ENCODE results near the gene S100A13.
"Not testable (repeated sequence)": the region's sequence is repeated elsewhere in the genome, so short reads cannot be mapped to it uniquely, and the experiment has no call there.

Gene S100A13

GRCh38 chr1:153626904-153627714, at the start of gene S100A13:
S100A13 (minus strand) TSS chr1:153627505; CDS start chr1:153626472, 1,033 bp downstream.
- DNase-seq, result peak; percentile 94

GRCh38 chr1:153673511-153673910, 46.2 kb upstream of the S100A13 start:
- DNase-seq, result no peak

- peak; percentile 50 for DNase-seq
Measured at GRCh38 chr1:153671628-153672353, 44.5 kb upstream of the S100A13 start.

- peak; percentile 99 for DNase-seq
Measured at GRCh38 chr1:153670859-153671627, 43.7 kb upstream of the S100A13 start, which contains the start of gene ILF2. ILF2 (minus strand) TSS chr1:153670993; CDS start chr1:153670922, 71 bp downstream.

- peak; percentile 23 for DNase-seq
Measured at GRCh38 chr1:153670257-153670858, 43.1 kb upstream of the S100A13 start.

- DNase-seq, result no peak
Measured at GRCh38 chr1:153669606-153670005, 42.3 kb upstream of the S100A13 start.

- DNase-seq, result not testable (repeated sequence)
Measured at GRCh38 chr1:153668672-153669071, 41.4 kb upstream of the S100A13 start.

GRCh38 chr1:153667439-153667838, 40.1 kb upstream of the S100A13 start:
- DNase-seq, result no peak

- DNase-seq, result no peak
Measured at GRCh38 chr1:153663211-153663610, 35.9 kb upstream of the S100A13 start.

- no peak for DNase-seq
Measured at GRCh38 chr1:153662269-153662668, 35.0 kb upstream of the S100A13 start.

GRCh38 chr1:153661111-153661708, 33.9 kb upstream of the S100A13 start:
- DNase-seq, result no peak

GRCh38 chr1:153659656-153660055, 32.4 kb upstream of the S100A13 start:
- DNase-seq, result no peak

GRCh38 chr1:153659175-153659534, 31.9 kb upstream of the S100A13 start:
- DNase-seq, result no peak

GRCh38 chr1:153658400-153659174, 31.3 kb upstream of the S100A13 start, which contains the start of gene SNAPIN:
SNAPIN (plus strand) TSS chr1:153658703; CDS start chr1:153658744, 41 bp downstream.
- DNase-seq, result peak; percentile 87

GRCh38 chr1:153655333-153655732, 28.0 kb upstream of the S100A13 start:
- peak; percentile 55 for DNase-seq

- DNase-seq, result no peak
Measured at GRCh38 chr1:153652805-153653500, 25.6 kb upstream of the S100A13 start.

GRCh38 chr1:153651771-153652170, 24.5 kb upstream of the S100A13 start:
- DNase-seq, result peak; percentile 10

- no peak for DNase-seq
Measured at GRCh38 chr1:153649863-153650235, 22.5 kb upstream of the S100A13 start.

- no peak for DNase-seq
Measured at GRCh38 chr1:153649137-153649862, 22.0 kb upstream of the S100A13 start.

- DNase-seq, result no peak
Measured at GRCh38 chr1:153648000-153648643, 20.8 kb upstream of the S100A13 start.
